HG02678 (cell line): ENCODE measurements around the gene PLEKHA6.
"Not testable (repeated sequence)": the region's sequence is repeated elsewhere in the genome, so short reads cannot be mapped to it uniquely, and the experiment has no call there.

Experiments
- ATAC-seq: cut with Tn5 transposase; IDR thresholded peaks from one replicate; pipeline ENCODE4 v1.9.1; 2021; ENCODE audit warnings: mild to moderate bottlenecking, moderate library complexity; ENCODE audit not compliant: unreplicated experiment

PLEKHA6 gene

GRCh38 chr1:204338360-204338759 is 21.4 kb downstream of the PLEKHA6 start:
- no peak for ATAC-seq

- no peak for ATAC-seq
Observed at GRCh38 chr1:204337583-204337982, 22.1 kb downstream of the PLEKHA6 start.

GRCh38 chr1:204337036-204337429 is 22.7 kb downstream of the PLEKHA6 start:
- no peak for ATAC-seq

- no peak for ATAC-seq
Observed at GRCh38 chr1:204336421-204337035, 23.2 kb downstream of the PLEKHA6 start.

GRCh38 chr1:204335533-204335932 is 24.2 kb downstream of the PLEKHA6 start:
- no peak for ATAC-seq

GRCh38 chr1:204335085-204335484 is 24.6 kb downstream of the PLEKHA6 start:
- no peak for ATAC-seq

- no peak for ATAC-seq
Observed at GRCh38 chr1:204334455-204334854, 25.3 kb downstream of the PLEKHA6 start.

GRCh38 chr1:204333427-204333826 is 26.3 kb downstream of the PLEKHA6 start:
- ATAC-seq, result no peak

- ATAC-seq, result no peak
Observed at GRCh38 chr1:204331847-204332487, 27.8 kb downstream of the PLEKHA6 start.

GRCh38 chr1:204331275-204331674 is 28.5 kb downstream of the PLEKHA6 start:
- no peak for ATAC-seq

- not testable (repeated sequence) for ATAC-seq
Observed at GRCh38 chr1:204327870-204328269, 31.9 kb downstream of the PLEKHA6 start.

- ATAC-seq, result no peak
Observed at GRCh38 chr1:204327359-204327758, 32.4 kb downstream of the PLEKHA6 start.

GRCh38 chr1:204326771-204327300 is 32.9 kb downstream of the PLEKHA6 start:
- ATAC-seq, result no peak

- ATAC-seq, result no peak
Observed at GRCh38 chr1:204325944-204326343, 33.8 kb downstream of the PLEKHA6 start.

- no peak for ATAC-seq
Observed at GRCh38 chr1:204323887-204324286, 35.8 kb downstream of the PLEKHA6 start.

GRCh38 chr1:204322339-204322868 is 37.3 kb downstream of the PLEKHA6 start:
- no peak for ATAC-seq

GRCh38 chr1:204321665-204322064 is 38.1 kb downstream of the PLEKHA6 start:
- ATAC-seq, result no peak

GRCh38 chr1:204321051-204321450 is 38.7 kb downstream of the PLEKHA6 start:
- no peak for ATAC-seq

GRCh38 chr1:204320382-204320804 is 39.3 kb downstream of the PLEKHA6 start:
- no peak for ATAC-seq

- no peak for ATAC-seq
Observed at GRCh38 chr1:204319462-204319861, 40.3 kb downstream of the PLEKHA6 start.

- no peak for ATAC-seq
Observed at GRCh38 chr1:204319027-204319426, 40.7 kb downstream of the PLEKHA6 start.

- no peak for ATAC-seq
Observed at GRCh38 chr1:204318324-204318723, 41.4 kb downstream of the PLEKHA6 start.
